Activated B cell treated with CpG ODN at 0.5 μM for 24 hours (primary cell): ENCODE results near the gene ARHGAP24. TPM values are rescaled to one million over a fixed set of nuclear protein-coding genes. Genes with fewer than 3 reads are reported as not detected.

ENCODE experiments used
- ATAC-seq: fragments of 200-7000 bp; cut with Tn5 transposase; one replicate; pipeline ENCODE4 v1.10.0; 2021; ENCODE audit warnings: low read depth, mild to moderate bottlenecking, moderate library complexity
- CTCF ChIA-PET: fragments of 350-600 bp; sonication (Branson Sonifier 250); formaldehyde crosslinking; loops from one replicate; lab custom pipeline; 2021; ENCODE audit warnings: antibody characterized with exemption; lab: Charles Lee
- POLR2A ChIA-PET: fragments of 350-600 bp; sonication (Branson Sonifier 250); formaldehyde crosslinking; loops from one replicate; lab custom pipeline; 2021; ENCODE audit warnings: antibody characterized with exemption; lab: Charles Lee
- DNase-seq: peaks from one replicate; pipeline ENCODE4 v3.0.0; 2022
- H3K27ac Mint-ChIP-seq: one replicate; pipeline ENCODE4 v1.8.0; 2020; ENCODE audit warnings: mixed read lengths
- H3K27me3 Mint-ChIP-seq: one replicate; pipeline ENCODE4 v1.8.0; 2021; ENCODE audit warnings: mixed read lengths
- H3K36me3 Mint-ChIP-seq: one replicate; pipeline ENCODE4 v1.8.0; 2021; ENCODE audit warnings: low read depth, mixed read lengths
- H3K4me1 Mint-ChIP-seq: one replicate; pipeline ENCODE4 v1.8.0; 2021; ENCODE audit warnings: mixed read lengths
- H3K4me3 Mint-ChIP-seq: one replicate; pipeline ENCODE4 v1.8.0; 2020; ENCODE audit warnings: mild to moderate bottlenecking, mixed read lengths
- H3K9me3 Mint-ChIP-seq: one replicate; pipeline ENCODE4 v1.8.0; 2020; ENCODE audit warnings: mixed read lengths
- intact Hi-C: fragments of 100-400 bp; cut with micrococcal nuclease; formaldehyde crosslinking; loops from one replicate; pipeline ENCODE4 v1.15.1; 2024
- total RNA-seq: library from RNA; stranded (reverse); gene quantifications from 2 replicates; pipeline ENCODE4 v1.2.3, GENCODE V29; 2022
- TF ChIP-seq, protein P1 (sequence below): fragments of 200-600 bp; IDR thresholded peaks from one replicate; pipeline ENCODE4 v1.8.0; 2022; ENCODE audit warnings: antibody characterized with exemption, mild to moderate bottlenecking

Gene ARHGAP24
- total RNA-seq, 1 donor from 2014 or later: 231 TPM

DNA sequence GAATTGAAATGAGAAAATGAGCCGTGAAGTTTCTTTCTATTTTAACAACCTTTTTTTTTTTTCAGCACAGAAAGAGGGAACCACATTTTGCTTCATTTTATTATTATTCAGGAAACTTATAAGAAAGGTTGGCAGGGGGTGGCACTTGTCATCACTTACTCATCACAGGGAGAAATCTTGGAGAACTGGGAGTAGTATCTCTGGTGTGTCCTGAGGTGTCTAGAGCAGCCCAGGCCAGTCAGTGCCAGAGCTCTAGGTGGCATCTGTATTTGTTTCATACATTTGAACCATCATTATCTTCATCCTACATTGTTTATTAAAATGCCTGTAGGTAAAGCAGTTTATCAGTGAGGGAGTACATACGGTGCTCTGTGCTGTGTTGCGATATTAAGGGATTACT is 43.8 kb upstream of the ARHGAP24 start:
- Mint-ChIP-seq H3K27ac (no peak overlapping the region), H3K4me3 (no peak overlapping the region), H3K9me3 (no peaks in the 10 kb centered on the region), H3K4me1 (no peaks in the 10 kb centered on the region), H3K36me3 (no peaks in the 10 kb centered on the region), H3K27me3 (peaks cover 4% of the 10 kb centered on the region)
- no peak for DNase-seq
- POLR2A ChIA-PET: no interaction called here
- CTCF ChIA-PET: no interaction called here
- TF ChIP-seq, protein P1, sequence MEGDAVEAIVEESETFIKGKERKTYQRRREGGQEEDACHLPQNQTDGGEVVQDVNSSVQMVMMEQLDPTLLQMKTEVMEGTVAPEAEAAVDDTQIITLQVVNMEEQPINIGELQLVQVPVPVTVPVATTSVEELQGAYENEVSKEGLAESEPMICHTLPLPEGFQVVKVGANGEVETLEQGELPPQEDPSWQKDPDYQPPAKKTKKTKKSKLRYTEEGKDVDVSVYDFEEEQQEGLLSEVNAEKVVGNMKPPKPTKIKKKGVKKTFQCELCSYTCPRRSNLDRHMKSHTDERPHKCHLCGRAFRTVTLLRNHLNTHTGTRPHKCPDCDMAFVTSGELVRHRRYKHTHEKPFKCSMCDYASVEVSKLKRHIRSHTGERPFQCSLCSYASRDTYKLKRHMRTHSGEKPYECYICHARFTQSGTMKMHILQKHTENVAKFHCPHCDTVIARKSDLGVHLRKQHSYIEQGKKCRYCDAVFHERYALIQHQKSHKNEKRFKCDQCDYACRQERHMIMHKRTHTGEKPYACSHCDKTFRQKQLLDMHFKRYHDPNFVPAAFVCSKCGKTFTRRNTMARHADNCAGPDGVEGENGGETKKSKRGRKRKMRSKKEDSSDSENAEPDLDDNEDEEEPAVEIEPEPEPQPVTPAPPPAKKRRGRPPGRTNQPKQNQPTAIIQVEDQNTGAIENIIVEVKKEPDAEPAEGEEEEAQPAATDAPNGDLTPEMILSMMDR: no peak
- ATAC-seq: no peak
- intact Hi-C loops: no loop called here

DNA sequence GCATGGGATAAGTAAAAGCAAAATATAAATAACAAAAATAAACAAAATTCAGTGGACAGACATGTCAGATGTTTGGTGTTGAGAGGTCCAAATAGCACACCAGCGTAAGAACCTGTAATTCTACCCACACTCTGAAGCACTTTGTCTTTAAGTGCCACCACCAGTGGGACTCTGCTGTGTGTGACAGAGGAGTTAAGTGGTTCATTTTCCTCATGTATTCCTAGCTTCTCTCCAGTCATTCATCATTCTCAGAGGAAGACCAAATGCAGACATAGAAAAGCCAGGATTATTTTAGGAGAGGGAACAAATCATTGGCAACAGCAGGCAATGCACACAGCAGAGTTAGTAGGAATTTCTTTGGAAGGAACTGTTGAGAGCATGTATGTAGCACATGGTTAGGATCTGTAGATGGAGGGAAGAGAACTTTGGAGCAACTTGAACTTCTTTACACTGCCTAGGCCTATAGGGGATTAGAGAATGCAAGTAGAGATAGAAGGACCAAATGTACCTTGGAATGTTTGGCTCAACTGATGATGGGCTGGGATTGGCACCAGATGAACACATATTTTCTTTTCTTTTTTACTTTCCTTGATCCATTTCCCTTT is 43.0 kb upstream of the ARHGAP24 start:
- Mint-ChIP-seq H3K4me3 (no peak overlapping the region), H3K27me3 (peaks cover 4% of the 10 kb centered on the region), H3K9me3 (no peaks in the 10 kb centered on the region), H3K4me1 (no peaks in the 10 kb centered on the region), H3K27ac (no peak overlapping the region), H3K36me3 (no peaks in the 10 kb centered on the region)
- ChIA-PET POLR2A (no interaction called here), CTCF (no interaction called here)
- DNase-seq: no peak
- TF ChIP-seq, protein P1: no peak
- intact Hi-C loops: loop anchor here (2.0 kb wide), 1 partner anchor 15 kb away; no protein-coding TSS in a partner anchor
- no peak for ATAC-seq

DNA sequence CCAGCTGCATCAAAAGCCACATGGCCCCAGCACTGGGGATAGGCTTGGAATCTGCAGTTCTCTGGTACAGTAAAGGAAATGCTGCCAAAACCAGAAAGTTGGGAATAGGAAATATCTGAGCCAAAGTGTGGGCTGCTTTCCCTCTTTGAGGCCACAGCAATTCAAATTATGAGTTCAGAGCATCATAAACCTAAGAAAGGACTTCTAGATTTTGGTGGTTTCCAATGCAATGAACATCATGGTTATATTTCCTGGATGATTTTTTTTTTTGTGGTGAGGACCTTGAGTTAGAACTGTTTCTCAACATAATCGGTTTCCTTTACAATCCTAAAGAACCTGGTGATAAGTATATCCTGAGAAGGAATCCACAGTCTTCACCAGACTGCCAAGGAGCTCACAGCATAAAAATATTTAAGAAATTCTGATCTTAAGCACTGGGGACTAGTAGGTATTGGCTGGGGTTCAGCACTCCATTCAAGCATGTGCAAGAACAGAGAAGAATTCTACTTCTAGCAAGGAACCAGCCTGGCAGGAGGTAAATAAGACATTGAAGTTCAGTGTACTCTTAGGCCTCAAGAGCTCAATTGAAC is 29.8 kb upstream of the ARHGAP24 start:
- DNase-seq (no peak), ATAC-seq (no peak)
- Mint-ChIP-seq H3K27ac (no peak overlapping the region), H3K4me3 (no peak overlapping the region), H3K36me3 (no peaks in the 10 kb centered on the region), H3K9me3 (no peaks in the 10 kb centered on the region), H3K27me3 (no peaks in the 10 kb centered on the region), H3K4me1 (peaks cover 38% of the 10 kb centered on the region)
- POLR2A ChIA-PET: no interaction called here
- intact Hi-C loops: no loop called here
- TF ChIP-seq, protein P1: no peak
- CTCF ChIA-PET: no interaction called here

DNA sequence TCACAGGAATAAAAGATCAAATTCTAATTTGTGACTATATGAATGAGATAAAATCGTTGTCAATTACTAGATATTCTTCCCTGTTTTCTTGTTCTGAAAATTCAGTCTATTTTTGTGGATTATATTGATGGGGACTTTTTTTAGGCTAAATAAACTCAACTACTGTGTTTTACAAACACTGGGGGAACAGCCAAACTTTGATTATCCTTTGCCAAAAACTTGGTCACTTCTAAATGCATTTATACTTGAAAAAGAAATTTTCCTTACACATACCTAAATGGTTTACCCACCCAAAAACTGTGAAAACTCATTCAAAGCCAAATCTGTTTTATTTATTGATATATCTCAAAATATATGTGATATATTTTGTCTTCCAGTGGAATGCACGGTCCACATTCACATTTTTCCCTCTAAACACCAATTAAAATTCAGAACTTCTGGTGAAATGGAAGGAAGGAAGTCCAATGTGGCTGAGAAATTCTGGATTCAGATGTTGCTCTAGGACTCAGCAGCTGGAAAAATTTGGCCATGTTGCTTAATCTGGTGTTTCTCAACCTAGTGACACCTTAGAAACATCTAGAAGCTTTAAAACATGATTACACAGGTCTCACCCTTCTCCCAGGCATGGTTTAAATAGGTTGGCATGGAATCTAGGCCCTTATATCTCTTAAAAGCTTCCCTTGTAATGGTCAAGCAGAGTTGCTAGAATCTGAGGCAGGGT is 28.6 kb upstream of the ARHGAP24 start:
- Mint-ChIP-seq H3K27me3 (no peaks in the 10 kb centered on the region), H3K4me3 (no peak overlapping the region), H3K27ac (no peak overlapping the region), H3K4me1 (peaks cover 38% of the 10 kb centered on the region), H3K9me3 (no peaks in the 10 kb centered on the region), H3K36me3 (no peaks in the 10 kb centered on the region)
- ChIA-PET POLR2A (interaction anchor here (0.5 kb wide), 1 partner anchor 10 kb away, joined by 3 read pairs; no protein-coding TSS in a partner anchor), CTCF (interaction anchor here (0.6 kb wide), 1 partner anchor 56 kb away, joined by 3 read pairs; no protein-coding TSS in a partner anchor)
- TF ChIP-seq, protein P1: no peak
- intact Hi-C loops: no loop called here
- ATAC-seq (no peak), DNase-seq (no peak)
